Measurements from ENCODE around the gene FCAMR.

Gene FCAMR

DNA sequence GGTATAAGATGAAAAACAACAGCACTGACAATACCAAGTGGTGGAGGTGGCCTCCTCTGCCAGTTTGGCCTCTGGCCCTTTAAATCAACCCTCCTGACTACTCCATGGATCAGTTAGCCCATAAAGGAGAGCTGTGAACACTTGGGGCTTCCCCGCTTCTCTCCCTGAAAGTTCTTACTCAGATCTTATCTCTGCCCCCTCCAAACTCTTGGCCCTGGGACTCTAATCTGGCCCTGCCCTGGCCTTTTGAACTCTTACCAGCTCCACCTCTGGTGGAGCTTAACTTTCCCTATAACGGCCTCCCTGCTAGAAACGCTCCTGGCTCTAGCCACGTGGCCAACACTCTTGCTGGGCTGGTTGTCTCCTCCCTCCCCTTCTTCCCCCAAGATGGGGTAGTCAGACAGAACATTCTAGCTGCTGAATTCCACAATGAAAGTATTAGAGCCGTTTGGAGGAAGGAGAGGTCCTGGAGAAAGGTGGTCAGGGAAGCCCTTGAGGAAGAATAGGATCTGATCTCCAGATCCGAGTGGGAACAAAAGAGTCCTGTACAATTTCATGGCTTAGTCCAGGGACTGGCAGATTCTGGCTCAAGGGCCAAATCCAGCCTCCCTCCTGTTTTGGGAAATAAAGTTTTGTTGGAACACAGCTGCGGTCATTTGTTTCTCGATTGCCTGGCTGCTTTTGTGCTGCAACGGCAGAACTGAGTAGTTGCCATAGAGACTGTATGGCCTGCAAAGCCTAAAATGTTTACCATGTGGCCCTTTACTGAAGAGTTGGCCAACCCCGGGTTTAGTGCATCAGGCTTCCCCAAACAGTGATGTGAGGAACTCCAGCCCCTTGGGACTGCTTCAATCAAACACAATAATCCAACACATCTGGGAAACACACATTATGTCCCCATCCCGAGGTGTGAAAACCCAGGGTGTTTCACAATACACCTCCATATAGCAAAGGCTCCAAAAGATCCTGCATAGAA, 14.5 kb downstream of the FCAMR start:
- peak; percentile 26 for DNase-seq

DNA sequence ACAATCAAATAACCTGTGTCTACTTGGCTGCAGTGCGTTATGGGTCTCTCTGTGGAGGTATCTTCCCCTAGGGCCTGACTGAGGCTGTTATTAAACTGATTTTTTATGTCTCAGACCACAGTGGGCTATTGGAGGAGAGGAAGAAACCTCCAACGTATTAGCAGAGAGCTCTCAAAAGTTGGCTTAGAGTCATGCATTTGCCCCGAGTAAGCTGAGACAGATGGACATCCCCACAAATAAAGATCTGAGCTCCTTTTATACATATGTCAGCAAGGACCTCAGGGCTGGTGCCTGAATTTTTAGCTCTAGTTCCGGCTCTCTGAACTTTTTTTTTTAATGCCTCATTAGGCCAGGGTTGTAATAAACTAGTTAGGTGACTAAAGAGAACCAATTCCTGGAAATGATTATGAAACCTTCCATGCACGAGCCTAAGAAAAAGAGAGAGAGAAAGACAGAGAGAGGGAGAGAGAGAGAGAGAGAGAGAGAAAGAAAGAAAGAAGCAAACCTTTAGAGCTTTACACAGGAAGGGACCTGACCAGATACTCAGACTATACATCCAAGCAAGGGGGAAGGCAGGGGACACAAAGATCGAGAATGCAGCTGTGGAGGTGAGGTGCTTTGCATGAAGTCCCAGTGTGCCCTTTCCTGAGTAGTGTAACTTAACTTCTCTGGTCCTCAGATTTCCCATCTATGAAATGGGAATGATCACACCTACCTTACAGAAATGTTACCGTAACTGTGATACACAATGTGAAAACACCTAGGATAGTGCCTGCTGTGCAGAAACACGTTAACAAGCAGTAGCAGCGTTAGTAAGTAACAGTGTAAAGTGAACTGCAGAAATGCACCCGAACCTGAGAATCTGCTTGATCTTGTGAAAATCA, 15.6 kb downstream of the FCAMR start:
- DNase-seq, result no peak

DNA sequence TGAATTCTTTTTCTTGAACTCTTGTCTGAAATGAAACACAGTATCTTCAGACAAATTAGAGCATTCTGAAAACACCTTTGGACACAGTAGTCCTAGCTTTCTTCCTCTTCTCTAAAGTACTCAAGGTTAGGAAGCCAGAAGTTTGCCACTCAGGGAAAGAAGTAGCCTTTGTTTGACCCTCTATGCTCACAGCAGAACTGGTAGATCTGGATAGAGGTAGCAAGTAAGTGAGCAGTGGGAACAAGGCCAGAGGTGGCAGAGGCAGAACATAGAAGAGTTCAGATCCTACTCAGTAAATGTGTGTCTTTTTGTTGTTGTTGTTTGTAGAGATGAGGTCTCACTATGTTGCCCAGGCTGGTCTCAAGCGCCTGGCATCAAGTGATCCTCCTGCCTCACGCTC, 16.6 kb downstream of the FCAMR start:
- no peak for DNase-seq

DNA sequence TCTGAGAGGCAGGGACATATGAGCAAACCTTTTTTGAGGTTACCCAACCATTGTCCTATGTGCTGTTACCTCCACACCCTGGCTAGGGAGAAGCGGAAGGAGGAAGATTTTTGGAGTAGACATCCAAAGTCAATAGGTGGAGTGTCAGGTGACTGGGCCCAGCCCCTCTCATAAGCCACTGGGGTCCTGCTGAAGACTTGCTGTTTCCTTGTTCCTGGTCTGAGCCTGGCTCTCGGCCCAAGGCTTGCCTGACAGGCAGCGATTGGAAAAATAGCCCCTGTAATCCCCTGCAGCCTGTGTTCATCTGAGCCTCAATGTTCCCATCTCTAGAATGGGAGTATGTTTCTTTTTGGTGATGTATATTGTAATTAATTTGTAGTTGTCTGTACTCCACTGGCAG, 17.1 kb downstream of the FCAMR start:
- DNase-seq, result no peak

DNA sequence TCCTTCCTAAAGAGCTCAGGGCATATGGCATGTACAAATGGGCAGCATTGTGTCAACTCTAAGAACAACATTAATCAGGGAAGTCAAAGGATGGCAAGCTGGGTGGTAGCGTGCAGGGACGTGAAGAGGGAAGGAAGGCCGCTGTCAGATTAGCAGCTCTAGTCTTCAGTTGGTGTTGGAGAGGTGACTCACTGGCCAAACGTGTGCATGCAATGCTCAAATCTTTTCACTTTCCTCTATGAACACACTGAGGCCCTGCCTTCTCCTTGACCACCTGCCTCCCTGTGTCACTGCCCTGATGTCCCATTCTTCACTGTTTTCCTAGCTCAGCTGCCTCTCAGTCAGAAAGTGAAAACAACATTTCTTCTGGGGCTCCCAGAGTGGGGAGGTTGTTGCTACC, 18.1 kb downstream of the FCAMR start:
- DNase-seq, result no peak

DNA sequence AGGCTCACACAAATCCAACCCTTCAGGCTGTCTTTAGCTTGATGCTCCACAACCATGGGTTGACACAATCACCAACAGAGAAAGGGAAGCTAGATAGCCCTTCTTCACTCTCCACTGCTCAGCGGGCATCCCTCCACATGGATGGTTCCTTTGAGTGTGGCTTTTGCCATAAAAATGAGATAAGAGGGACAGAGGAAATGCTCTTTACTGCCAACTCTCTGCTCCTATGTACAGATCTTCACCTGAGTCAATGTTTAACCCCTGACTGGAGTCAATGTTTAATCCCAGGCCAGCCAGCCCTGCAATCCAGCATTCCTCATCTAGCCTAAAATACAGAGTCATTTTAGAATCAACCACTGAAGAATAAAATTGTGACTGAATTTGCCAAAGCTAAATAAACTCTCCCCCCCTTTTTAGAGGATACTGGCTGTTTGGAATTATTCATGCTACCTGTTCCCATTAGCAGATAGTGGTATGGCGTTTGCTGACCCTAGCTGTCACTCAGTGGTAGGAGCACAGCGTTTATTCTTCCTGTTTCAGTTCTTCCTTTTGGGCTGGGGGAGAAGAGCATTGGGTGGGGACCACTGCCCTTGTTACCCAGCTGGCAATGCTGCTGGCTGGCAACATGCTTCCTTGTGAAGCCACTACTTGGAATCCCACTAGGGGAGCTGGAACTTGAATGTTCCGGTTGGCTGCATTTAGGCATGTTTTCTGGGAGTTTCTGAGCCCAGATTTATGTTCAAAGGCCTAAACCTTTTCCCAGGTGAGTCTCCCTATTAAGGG, 18.8 kb downstream of the FCAMR start:
- no peak for DNase-seq

DNA sequence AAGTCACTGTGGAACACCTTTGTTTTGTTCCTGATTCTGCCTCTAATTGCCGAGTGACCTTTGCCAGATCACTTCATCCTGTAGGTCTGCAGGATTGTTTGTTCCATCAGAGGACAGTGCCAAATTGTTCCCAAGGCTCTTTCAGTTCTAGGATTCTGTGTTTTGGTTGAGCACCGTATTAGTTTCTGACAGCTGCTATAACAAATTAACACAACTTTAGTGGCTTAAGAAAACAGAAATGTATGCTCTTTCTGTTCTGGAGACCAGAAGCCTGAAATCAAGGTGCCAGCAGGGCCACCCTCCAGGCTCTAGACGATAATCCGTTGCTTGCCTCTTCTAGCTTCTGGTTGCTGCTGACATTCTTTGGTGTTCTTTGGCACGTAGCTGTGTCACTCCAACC, 20.6 kb downstream of the FCAMR start:
- DNase-seq, result no peak

DNA sequence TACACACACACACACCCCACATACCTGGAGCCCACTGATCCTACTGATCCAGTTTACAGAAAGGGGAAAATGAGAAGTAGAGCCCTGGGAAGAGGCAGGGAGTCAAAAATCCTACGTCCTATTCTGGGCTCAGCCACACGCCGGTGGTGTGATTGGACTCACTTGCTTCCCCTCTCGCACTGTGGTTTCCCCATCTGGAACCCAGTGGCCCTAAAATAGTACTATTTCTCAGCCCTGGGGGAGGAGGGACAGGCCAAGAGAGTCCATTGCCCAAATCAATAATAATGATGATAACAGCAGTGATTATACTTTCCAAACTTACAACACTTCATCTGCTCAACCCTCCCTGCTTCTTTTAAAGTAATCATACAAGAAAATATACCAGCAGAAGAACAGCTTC, 21.1 kb downstream of the FCAMR start:
- no peak for DNase-seq

DNA sequence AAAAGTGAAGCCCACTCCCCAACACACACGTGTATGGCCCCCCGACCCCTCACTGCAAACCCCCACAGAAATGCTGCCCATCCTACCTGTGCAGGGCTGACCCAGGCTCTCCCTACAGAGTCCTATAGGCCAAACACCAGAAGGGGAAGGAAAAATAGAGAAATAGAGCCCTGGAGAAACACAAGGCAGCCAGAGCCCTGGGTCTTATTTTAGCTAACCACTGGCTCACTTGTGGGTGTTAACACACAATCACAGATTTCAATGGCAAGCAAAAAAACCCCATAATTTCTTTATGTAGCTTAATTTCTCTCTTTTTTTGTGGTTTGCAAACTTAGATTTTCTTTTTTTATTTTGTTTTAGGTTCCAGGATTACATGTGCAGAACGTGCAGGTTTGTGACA, 23.0 kb downstream of the FCAMR start:
- DNase-seq, result no peak

DNA sequence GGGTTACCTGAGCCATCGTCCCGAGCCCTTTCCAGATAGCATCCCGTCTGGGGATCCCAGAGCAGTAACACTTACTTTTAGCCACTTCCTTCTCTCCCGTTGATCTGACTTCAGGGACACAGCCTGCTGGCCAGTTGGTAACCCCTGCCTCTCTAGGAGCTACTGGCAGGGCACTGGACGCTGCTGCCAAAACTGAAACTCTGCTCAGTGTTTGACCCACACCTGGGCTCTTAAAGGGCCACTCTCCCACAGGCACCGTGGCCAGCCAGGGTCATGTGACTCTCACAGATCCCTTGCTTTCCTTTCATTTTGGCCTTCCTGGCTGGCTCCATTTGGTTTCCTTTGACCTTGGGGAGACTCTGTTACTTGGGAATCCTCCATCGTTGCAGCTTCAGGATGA, 24.0 kb downstream of the FCAMR start, which contains the start of gene PIGR:
TSS of gene PIGR (minus strand) at position 206 of the 400 bp plus-strand sequence. CDS start 5,935 bp downstream, outside the sequence.
- DNase-seq, result no peak

DNA sequence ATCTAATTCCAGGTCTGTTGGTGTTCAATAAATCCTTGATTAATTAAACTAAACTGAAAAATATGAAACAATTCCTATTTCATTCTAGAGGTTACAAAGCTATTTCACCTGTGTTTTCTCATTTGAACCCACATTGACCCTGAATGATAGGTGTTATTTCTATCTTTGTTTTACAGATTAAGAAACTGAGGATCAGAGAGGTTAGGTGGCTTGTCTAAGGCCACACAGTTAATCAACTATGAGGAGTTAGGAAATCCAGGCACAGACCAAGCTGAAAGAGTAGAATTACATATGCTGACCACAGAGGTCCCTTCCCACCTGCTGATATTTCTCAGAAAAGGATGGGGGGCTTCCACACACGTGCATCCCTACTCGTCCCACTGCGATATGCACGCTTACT, 24.5 kb downstream of the FCAMR start:
- DNase-seq, result no peak

DNA sequence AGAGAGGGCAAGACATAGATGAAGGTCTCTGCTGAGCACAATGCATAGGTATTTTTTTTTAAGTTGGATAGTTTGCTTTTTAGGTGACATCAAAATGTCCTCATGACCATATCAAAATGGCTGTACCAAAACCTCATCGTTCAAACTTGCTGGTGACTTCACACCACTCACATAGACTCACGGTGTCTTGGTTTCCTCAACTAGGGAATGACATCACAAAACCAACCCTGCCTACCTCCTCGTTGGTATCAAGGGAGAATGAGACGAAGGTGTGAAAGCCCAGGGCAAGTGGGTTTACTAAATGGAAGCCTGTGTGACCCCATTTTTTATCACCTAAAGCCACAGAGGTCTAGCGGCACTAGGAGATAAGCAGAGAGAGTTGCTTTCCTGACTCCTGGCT, 25.6 kb downstream of the FCAMR start:
- no peak for DNase-seq

DNA sequence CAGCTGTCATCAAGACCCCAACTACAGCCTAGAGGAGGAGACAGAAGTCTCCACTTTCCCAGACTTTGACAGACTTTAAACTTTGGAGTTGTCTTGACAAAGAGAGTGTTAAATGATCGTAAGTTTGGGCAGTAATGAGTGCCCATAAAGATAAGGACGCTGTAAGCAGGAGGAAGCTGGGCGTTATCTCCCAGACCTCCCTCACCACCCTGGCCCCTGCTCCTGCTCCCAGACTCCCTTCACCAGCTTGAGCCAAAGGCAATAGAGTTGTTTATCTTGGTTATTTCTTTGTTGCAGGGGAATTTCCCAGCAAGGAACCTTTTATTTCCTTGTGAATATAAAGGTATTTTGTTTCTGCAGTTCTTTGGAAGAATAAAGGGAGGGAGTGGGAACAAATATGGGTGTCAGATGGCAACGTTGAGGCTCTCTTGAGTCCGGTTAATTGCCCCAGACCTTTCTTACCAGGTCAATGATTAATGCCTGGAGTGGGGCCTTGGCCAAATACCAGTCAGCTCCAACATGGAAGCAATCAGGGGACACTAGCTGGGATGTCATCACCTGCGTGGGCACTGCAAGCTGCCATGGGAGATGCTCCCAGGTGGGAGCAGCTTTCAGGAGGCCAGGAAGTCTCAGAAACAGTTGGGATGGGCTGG, 28.4 kb downstream of the FCAMR start:
- DNase-seq, result no peak

DNA sequence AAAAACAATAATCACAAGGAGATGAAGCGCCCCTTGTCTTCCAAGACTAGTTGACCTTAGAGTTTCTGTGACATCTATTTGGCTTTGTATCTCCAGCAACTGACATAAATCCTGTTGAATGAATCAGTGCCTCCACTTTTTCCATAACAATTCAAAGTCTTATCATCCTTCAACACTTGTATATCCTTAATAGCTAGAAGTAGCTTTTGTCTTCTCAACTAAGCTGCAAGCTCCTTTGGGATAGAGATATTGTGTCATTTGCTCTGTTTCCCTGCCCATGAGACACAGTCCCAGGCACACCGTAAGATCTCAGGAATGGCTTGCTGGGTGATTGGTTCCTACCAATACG, 29.7 kb downstream of the FCAMR start:
- no peak for DNase-seq

DNA sequence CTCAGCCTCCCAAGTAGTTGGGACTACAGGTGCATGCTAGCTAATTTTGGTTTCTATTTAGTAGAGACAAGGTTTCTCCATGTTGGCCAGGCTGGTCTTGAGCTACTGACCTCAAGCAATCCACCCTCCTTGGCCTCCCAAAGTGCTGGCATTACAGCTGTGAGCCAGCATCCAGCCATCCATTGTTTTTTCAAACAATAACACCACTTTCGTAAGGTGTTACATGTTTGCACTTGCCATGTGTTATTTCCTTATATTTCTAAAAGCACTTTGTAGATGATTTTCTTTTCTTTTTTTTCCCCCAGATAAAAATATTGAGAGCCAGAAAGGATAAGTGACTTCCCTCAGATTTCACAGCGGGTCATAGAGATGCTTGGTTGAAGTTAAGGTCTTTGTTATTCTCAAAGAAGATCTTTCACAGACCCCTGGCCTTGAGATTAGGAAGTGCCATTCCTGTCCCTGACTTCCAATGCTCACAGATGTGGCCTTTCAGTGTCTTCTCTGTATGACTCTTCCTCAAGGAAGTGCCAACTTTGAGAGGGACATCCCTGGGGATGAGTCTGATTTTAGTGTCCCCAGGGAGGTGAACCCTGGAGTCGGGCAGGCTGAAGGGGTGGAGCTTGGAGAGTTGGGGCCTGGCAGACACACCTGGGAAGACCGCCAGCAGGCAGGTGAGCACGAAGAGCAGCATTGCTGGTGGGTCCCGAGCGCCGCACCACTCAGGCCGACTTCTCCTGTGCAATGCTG, 30.2 kb downstream of the FCAMR start:
- DNase-seq, result no peak

DNA sequence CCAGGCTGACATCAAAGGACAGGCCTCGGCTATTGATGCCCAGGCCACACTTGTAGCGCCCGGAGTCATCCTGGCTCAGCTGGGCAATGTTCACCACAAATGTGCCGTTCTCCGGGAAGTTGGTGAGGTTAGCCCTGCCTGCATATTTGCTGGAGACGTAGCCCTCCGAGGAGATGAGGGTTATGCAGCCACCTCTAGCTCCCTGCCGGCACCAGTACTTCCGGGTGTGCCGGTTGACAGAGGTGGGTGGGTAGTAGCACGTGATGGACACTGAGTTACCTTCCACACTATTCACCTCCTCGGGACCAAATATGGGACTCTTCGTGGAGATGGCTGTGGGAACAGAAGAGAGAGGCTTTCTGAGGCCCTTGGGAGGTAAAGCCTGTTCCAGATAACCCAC, 31.1 kb downstream of the FCAMR start:
- no peak for DNase-seq

DNA sequence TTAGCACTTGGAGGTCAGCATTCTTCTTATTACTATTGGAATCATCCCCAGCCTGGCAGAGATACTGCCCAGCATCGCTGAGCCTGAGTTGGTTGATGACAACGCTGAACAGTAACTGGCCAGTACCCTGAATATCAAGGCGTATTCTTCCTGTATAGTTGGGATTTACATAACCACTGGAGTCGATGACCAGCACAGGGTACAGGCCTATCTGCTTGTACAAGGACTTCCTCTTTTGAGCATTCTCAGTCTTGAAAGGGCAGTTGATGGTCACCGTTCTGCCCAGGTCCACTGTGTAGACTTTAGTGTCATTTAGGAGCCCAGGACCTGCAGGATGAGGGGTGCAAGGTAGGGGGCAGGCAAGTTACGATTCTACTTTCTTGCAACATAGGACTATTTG, 32.8 kb downstream of the FCAMR start:
- no peak for DNase-seq

DNA sequence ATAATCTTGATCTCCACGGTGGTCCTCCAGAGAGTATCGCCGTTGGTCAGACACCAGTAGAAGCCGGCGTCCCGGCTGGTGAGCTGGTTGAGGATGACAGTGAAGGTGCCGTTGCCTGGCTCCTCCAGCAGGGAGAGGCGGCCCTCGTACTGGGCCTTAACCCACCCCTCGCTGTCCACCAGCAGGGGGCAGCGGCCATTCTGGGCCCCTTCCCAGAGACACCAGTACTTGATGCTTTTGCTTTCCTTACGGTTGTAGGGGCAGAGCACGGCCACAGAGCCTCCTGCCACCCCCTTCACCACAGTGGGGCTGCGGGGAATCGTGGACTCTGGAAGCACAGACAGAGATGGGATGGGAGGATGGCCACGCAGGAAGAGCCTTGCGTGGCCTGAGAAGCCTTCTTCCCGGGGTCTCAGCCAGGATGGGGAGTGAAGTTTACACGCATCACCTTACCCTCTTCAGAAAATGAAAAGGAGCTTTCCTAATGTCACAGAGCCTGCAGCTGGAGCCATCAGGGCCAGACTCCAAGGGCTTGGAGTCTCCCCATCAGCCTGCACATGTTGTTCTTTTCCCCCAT, 34.7 kb downstream of the FCAMR start:
- DNase-seq, result peak; percentile 76

DNA sequence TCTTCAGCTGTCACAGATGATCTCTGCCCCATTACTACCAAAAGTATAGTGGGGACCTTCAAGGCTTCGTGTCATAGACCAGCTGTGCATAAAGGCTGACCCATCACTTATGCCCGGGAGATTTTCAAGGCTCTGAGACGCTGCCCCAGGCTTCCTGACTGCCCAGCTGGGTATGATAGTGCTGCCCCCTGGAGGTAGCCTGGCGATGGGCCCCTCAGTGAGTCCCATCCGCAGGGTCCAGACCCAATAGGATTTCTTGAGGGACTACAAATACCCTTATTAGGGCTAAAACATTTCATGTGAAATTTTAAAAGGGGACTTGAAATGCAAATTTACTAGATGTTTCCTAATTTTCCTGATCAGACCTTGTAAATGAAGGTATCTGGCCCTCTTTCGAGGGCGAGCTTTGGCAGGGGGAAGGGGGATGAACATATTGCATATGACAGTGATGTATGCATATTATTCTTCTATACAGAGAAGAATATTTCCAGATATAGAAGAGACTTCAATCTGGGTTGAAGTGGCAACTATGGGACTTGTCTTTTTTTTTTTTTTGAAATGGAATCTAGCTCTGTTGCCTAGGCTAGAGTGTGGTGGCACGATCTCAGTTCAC, 36.8 kb downstream of the FCAMR start:
- peak; percentile 83 for DNase-seq

DNA sequence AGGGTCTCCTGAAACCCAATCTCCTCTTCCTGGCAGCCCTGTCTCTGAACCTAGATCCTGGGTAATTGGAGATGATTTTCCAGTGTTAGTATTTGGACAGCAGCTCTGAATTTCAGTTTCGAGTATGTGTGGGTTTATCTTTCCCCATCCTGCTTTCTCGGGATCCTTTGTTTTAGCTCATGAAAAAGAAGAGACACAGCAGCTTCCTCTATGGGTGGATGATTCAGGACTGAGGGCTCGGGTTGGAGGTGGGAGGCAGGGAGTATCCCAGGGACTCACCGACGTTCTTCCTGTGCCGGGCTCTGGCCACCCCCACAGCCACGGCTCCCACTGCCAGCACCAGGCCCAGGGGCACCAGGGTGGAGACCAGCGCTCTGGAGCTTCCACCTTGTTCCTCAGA, 38.1 kb downstream of the FCAMR start:
- DNase-seq, result no peak

DNA sequence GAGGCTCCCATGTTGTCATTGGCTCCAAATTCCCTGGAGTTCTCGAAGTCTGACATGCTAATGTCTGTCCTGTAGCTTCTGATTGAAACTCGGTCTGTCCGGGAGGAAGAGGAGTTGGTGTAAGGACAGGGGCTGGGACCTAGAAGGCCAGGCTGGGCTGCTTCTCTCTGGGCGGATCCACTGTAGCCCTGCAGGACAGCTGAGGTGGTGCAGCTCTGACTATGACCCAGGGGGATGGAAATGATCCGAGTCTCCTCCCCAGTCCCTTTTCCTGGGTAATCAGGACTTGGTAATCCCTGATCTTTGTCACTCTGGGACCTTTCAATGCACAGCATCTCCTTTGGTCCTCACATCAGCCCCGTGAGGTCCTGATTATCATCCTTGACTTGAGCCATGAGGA, 38.6 kb downstream of the FCAMR start:
- no peak for DNase-seq
